GM13977 (cell line): Measurements from ENCODE around the gene TENM3.

Experiments used
- DNase-seq: peaks from one replicate; pipeline ENCODE4 v3.0.0; 2012; ENCODE audit warnings: low spot score
- in situ Hi-C: fragments of 300-500 bp; cut with MboI; formaldehyde crosslinking; loops from one replicate; pipeline ENCODE4 v1.12.0; 2022; ENCODE audit warnings: low sequenced_read_pairs, low pct_unique_long_range_greater_than_20kb, mixed read lengths, inconsistent platforms; ENCODE audit not compliant: unreplicated experiment
- TF ChIP-seq, protein P1 (sequence below): IDR thresholded peaks from 2 replicates; pipeline ENCODE4 v1.5.1; 2012; ENCODE audit warnings: mild to moderate bottlenecking, control low read depth; ENCODE audit not compliant: insufficient read depth; ENCODE audit errors: extremely low read depth, missing control alignments

Gene TENM3

DNA sequence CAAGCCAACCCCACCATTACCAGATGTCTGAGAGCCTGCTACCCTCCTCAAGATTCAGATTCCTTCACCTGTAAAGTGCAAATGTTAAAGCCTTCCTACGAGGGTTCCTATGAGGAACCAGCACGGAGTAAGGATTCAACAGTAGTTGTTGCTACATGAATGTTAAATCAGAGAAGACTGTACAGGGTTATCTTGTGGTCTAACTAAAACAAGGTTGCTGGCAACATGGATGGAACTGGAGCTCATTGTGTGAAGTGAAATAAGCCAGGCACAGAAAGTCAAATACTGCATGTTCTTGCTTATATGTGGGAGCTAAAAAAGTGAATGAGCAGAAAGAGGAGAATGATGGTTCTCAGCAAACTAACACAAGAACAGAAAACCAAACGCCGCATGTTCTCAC lies 435.4 kb downstream of the TENM3 start:
- in situ Hi-C loops = no loop called here
- DNase-seq = no peak

GRCh38 chr4:182679533-182679932 lies 436.3 kb downstream of the TENM3 start:
- in situ Hi-C loops = no loop called here
- TF ChIP-seq, protein P1, sequence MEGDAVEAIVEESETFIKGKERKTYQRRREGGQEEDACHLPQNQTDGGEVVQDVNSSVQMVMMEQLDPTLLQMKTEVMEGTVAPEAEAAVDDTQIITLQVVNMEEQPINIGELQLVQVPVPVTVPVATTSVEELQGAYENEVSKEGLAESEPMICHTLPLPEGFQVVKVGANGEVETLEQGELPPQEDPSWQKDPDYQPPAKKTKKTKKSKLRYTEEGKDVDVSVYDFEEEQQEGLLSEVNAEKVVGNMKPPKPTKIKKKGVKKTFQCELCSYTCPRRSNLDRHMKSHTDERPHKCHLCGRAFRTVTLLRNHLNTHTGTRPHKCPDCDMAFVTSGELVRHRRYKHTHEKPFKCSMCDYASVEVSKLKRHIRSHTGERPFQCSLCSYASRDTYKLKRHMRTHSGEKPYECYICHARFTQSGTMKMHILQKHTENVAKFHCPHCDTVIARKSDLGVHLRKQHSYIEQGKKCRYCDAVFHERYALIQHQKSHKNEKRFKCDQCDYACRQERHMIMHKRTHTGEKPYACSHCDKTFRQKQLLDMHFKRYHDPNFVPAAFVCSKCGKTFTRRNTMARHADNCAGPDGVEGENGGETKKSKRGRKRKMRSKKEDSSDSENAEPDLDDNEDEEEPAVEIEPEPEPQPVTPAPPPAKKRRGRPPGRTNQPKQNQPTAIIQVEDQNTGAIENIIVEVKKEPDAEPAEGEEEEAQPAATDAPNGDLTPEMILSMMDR = no peak
- no peak for DNase-seq

More for the DNA sequence above, 435.4 kb downstream of the TENM3 start:
- TF ChIP-seq, protein P1 = no peak

DNA sequence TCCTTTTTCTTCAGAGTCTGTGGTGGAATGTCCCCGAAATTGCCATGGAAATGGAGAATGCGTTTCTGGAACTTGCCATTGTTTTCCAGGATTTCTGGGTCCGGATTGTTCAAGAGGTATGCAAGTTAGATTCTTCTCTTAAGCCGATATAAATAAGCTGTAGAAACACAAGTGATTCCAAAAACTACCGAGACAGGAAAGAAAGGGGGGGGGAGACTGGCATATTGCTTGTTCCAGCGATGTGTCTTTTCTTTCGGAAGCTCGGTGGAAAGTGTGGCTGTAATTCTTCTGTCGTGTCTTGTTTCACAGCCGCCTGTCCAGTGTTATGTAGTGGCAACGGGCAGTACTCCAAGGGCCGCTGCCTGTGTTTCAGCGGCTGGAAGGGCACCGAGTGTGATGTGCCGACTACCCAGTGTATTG lies 437.0 kb downstream of the TENM3 start:
- DNase-seq = no peak
- TF ChIP-seq, protein P1 = no peak
- in situ Hi-C loops = no loop called here

DNA sequence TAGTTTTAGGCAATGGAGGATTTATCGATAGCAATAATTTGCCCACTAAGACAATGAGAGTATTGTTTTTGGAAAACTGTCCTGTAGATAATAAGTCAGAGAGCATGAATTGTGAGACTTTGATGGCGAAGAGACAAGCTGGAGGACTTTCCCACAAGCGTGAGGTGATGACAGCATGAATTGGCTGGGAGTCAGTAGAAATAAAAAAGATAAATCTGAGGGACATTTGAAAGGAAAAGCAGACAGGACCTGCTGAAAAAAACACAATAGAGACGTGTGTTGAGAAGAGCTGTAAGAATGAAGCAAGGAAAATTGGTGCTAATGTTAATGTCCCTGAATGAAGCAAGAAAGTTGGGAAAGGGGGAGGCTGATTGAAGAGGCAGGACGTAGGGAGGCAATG lies 440.5 kb downstream of the TENM3 start:
- in situ Hi-C loops = no loop called here
- TF ChIP-seq, protein P1 = no peak
- no peak for DNase-seq

GRCh38 chr4:182684796-182685195 lies 441.6 kb downstream of the TENM3 start:
- in situ Hi-C loops = no loop called here
- TF ChIP-seq, protein P1 = no peak
- DNase-seq = no peak

- DNase-seq = no peak
- in situ Hi-C loops = no loop called here
These were observed 444.9 kb downstream of the TENM3 start for GRCh38 chr4:182688081-182688480.

More at GRCh38 chr4:182688081-182688480, 444.9 kb downstream of the TENM3 start:
- TF ChIP-seq, protein P1 = no peak
